GM19372 (cell line): ENCODE measurements around the gene CLEC2D.
"Not testable (repeated sequence)": the region's sequence is repeated elsewhere in the genome, so short reads cannot be mapped to it uniquely, and the experiment has no call there.

Source experiments
- ATAC-seq: cut with Tn5 transposase; IDR thresholded peaks from one replicate; pipeline ENCODE4 v1.9.1; 2021; ENCODE audit warnings: mild to moderate bottlenecking, low read depth, moderate library complexity; ENCODE audit not compliant: unreplicated experiment

The CLEC2D gene

DNA sequence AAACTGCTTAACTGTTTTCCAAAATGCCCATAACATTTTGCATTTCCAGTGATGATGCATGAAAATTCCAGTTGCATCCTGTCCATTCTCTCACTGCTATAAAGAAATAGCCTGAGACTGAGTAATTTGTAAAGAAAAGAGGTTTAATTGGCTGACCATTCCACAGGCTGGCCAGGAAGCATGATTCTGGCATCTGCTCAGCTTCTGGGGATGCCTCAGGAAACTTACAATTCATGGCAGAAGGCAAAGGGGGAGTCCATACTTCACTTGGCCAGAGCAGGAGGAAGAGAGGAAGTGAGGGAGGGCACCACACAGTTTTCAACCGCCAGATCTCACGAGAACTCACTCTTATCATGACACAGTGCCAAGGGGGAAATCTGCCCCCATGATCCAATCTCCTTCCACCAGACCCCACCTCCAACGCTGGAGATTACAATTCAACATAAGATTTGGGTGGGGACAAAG, 18.2 kb upstream of the CLEC2D start:
- ATAC-seq, result no peak

DNA sequence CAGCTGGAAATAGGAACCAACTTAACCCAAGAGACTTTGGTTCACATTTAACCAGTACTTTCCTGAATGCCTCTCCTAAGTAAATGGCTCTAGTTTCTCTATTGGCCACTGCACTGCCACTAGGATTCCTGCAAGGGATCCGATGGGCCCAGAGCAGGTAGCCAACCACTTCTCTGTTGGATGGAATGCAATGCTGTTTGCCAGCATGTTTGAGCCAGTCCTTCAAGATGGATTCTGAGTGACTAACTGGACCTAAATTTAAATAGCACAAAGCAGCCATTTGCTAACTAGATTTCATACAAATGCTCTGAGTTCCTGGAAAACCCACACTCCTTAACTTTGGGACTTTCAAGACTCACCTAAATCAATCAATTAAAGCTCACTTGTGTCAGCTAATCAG, 9.5 kb upstream of the CLEC2D start:
- no peak for ATAC-seq

DNA sequence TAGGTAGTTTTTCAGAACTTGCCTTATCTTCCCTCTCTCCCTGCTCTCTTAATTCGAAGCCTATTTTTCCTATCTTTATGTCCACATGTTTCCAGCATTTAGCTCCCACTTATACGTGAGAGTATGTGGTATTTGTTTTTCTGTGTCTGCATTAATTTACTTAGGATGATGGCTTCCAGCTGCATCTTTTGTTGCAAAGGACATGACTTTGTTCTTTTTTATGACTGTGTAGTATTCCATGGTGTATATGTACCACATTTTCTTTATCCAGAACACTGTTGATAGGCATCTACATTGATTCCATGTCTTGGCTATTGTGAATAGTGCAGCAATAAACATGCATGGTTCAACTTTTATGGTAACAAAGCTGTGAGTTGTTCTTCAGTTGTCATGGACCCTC, 7.8 kb upstream of the CLEC2D start:
- ATAC-seq, result no peak

DNA sequence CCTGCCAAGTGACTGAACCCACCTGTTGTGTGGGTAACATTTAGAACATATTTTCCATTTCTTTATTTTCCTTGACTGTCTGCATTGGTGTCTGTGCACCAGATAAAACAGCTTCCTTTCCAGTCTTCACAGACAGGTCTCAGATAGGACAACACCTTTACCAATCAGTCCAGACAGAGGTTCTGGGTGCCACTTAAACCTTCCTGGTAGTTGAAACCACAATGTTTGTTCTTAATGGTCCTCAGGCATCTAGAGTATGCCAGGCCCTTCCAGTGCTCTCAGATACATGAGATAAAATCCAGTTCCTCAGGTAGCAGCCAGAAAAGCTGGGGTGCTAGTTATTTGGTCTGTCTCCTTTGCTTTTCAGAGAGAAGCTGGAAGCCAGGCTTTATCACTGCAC, 7.0 kb upstream of the CLEC2D start:
- no peak for ATAC-seq

DNA sequence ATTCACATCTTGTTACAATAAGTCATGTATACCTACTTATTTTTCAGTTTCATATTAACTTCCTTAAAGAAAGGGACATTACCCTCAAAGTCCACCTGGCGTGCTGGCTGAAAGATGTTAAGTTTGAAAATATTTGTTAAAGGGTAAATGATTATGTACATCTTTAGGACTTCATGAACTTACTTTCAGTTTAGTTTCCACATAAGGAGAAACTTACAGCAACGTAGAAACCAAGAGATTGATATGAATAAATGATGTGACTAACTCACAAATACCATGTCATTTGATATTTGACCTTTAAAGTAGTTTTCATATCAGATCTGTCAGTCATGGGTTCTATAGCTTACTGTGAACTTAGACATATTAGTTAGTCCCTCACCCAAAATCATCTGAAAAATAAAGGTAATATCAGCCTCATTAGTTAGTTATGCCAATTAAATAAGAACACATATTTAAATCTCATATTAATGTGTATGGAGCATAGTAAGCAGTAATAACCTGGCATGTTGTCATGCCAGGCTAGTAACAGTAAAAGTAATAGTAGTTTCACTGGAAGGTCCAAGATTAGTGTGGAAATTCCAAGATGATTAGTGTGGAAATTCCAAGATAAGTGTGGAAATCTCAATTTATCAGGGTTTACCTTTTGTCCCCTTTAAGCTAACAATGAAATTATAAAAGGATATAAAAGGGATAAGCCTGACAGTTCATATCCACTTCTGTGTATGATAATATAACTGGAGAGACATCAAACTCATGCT, 1.9 kb upstream of the CLEC2D start:
- ATAC-seq, result peak; percentile 52

DNA sequence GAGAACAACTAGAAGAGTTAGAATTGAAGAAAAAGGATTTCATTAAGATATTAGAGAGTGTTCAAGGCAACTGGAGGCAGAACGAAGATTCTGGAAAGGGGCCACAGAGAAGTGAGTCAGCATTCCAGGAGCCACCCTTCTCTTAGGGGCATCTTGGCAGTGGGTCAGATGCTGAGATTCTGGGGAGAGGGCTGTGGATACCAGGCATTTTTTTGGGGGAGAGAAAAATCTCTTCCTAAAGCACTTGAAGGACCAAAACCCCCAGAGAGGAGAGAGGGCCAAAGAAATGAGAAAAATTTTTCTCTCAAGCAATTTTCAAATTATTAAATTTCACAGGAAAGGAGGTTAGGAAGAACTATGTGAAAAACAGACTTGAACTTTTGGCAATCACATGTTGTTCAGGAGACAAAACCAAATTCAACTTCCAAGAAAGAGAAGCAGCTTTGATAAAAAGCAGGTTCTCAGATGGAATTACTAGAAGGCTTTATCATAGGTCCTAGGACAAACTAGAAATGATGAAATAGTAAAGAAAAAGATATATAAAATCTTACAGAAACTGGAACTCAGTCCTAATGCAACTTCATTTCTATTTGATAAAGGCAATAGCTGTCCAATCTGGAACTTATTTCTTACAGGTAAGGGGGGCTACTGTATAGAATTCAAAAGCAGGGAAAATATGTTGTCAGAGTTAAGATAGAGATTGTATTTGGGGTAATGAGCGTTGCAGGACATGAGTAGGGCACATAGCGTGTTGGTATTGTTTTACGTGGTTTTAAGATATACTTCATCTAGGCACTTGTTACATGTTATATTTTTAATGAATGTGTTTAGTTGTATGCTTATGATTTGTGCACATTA, 1.1 kb upstream of the CLEC2D start:
- ATAC-seq, result no peak

DNA sequence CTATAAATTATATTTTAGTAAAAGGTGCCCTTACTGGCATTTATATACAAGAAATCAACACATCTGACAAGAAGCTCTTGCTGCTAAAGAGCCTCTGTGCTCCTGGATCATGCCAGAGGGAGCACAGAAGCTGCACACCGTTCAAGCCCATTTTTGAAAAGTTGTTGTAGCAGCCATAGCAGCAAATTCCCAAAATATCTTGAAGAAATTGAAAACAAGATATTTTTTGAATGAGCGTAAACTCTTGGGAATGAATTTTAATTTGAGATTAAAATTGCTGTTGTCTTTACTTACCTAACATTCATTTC, 540 bp upstream of the CLEC2D start:
- no peak for ATAC-seq

GRCh38 chr12:9672340-9672739, 2.8 kb downstream of the CLEC2D start:
- not testable (repeated sequence) for ATAC-seq

GRCh38 chr12:9673404-9674225, 4.1 kb downstream of the CLEC2D start:
- ATAC-seq, result no peak

DNA sequence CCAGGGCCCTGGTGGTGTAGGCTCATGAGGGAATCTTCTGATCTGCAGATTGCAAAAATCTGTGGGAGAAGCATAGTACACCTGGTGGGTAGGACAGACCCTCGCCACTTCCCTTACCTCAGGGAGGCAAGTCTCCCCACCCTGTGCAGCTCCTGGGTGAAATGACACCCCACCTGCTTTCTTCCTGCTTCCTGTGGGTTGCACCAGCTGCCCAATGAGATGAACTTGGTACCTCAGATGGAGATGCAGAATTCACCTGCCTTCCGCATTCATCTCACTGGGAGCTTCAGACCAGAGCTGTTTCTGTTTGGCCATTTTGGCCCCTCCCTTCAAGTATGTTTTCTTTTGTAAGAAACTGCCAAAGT, 4.7 kb downstream of the CLEC2D start:
- ATAC-seq, result no peak

- not testable (repeated sequence) for ATAC-seq
Observed at GRCh38 chr12:9682508-9682907, 13.0 kb downstream of the CLEC2D start.

GRCh38 chr12:9682949-9683348, 13.4 kb downstream of the CLEC2D start:
- not testable (repeated sequence) for ATAC-seq

- ATAC-seq, result not testable (repeated sequence)
Observed at GRCh38 chr12:9685366-9685765, 15.9 kb downstream of the CLEC2D start.

DNA sequence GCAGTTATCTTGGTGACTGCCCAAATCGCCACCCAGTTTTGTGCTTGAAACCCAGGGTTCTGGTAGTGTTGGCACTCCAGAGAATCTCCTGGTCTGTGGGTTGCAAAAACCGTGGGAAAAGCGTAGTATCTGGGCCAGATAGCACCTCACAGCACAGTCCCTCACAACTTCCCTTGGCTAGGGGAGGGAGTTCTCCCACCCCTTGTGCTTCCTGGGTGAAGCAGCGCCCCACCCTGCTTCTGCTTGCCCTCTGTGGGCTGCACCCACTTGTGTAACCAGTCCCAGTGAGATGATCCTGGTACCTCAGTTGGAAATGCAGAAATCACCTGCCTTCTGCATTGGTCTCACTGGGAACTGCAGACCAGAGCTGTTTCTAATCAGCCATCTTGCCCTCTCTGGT, 16.4 kb downstream of the CLEC2D start:
- ATAC-seq, result no peak

DNA sequence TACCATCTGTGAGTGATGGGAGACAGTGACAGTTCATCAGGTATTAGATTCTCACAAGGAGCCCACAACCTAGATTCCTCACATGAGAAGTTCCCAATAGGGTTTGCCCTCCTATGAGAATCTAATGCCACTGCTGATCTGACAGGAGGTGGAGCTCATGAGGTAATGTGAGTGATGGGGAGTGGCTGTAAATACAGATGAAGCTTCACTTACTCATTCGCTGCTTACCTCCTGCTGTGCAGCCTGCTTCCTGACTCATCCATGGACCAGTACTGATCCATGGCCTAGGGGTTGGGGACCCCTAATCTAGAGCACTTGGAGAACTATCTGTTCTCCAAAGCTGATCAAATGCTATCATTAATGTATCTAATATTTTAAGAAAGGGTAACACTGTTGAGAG, 17.7 kb downstream of the CLEC2D start:
- ATAC-seq, result no peak

DNA sequence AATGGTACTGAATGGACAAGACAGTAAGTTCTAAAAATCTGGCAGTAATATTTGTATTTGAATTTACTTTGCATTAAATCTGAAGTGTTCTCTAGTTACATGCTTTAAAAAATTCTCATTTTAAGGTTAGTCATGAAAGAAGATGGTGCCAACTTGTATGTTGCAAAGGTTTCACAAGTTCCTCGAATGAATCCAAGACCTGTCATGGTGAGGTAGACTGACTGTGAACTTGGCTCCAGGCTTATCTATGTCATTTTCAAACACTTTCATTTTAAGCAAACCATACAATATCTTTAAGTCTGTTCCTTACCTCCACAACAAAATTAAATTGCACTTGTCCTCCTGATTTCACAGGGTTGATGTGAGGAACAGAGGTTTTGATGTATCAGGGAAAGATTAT, 23.4 kb downstream of the CLEC2D start:
- ATAC-seq, result no peak

GRCh38 chr12:9694241-9694640, 24.7 kb downstream of the CLEC2D start:
- no peak for ATAC-seq

- not testable (repeated sequence) for ATAC-seq
Observed at GRCh38 chr12:9695150-9695549, 25.6 kb downstream of the CLEC2D start.

- not testable (repeated sequence) for ATAC-seq
Observed at GRCh38 chr12:9695661-9696060, 26.1 kb downstream of the CLEC2D start.

DNA sequence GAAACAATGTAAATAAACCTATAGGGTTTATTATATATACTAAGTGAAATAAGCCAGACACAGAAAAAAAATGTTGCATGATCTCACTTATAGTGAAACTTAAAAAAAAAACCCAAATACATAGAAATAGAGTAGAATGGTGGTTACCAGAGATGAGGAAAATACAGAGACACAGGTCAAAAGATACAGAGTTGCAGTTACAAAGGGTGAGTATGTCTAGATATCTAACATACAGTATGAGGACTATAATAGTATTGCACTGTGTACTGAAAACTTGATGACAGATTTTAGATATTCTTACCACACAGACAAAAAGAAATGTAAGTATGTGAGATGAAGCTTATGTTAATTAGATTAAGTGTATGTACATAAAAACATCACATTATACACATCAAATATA, 28.1 kb downstream of the CLEC2D start:
- no peak for ATAC-seq

- ATAC-seq, result no peak
Observed at GRCh38 chr12:9698681-9699080, 29.2 kb downstream of the CLEC2D start.
